Myocyte (in vitro differentiated cells): Measurements from ENCODE around the gene SFPQ. TPM values are rescaled to one million over a fixed set of nuclear protein-coding genes. Genes with fewer than 3 reads are reported as not detected.
"Not testable (repeated sequence)": the region's sequence is repeated elsewhere in the genome, so short reads cannot be mapped to it uniquely, and the experiment has no call there.

Experiments
- DNase-seq: peaks from one replicate; pipeline ENCODE4 v3.0.0-alpha.2; 2012; ENCODE audit warnings: low read depth
- polyA plus RNA-seq: library from polyadenylated mRNA; unstranded; fragments of >200 nt; gene quantifications from one replicate; pipeline ENCODE4 v1.2.1, GENCODE V29; 2012; ENCODE audit warnings: missing spikeins
- total RNA-seq: library from RNA; depleted of rRNA; stranded (reverse); fragments of >200 nt; gene quantifications from 2 replicates; pipeline ENCODE4 v1.2.3, GENCODE V29; 2014

The SFPQ gene
- 128 and 134 TPM in 2 replicates for total RNA-seq
- 117 TPM for polyA plus RNA-seq

- DNase-seq: peak; percentile 99
These were observed at the start of gene SFPQ for GRCh38 chr1:35192853-35193664. TSS of gene SFPQ (minus strand) at chr1:35193145. CDS start at chr1:35193049, 96 bp downstream.

- not testable (repeated sequence) for DNase-seq
These were observed 43.8 kb upstream of the SFPQ start for GRCh38 chr1:35236772-35237171.

GRCh38 chr1:35231287-35231686, 38.3 kb upstream of the SFPQ start:
- DNase-seq: no peak

- no peak for DNase-seq
These were observed 36.8 kb upstream of the SFPQ start for GRCh38 chr1:35229587-35230360.

- DNase-seq: no peak
These were observed 33.6 kb upstream of the SFPQ start for GRCh38 chr1:35226546-35226945.

GRCh38 chr1:35223084-35223630, 30.2 kb upstream of the SFPQ start:
- no peak for DNase-seq

GRCh38 chr1:35222322-35223083, 29.6 kb upstream of the SFPQ start:
- peak; percentile 35 for DNase-seq

- DNase-seq: no peak
These were observed 28.0 kb upstream of the SFPQ start for GRCh38 chr1:35220976-35221375.

GRCh38 chr1:35215346-35215745, 22.4 kb upstream of the SFPQ start:
- DNase-seq: no peak

GRCh38 chr1:35211120-35211414, 18.1 kb upstream of the SFPQ start:
- DNase-seq: no peak

- DNase-seq: no peak
These were observed 17.6 kb upstream of the SFPQ start for GRCh38 chr1:35210321-35211119.

GRCh38 chr1:35203295-35203694, 10.3 kb upstream of the SFPQ start:
- DNase-seq: no peak

- peak; percentile 89 for DNase-seq
These were observed 9.2 kb upstream of the SFPQ start for GRCh38 chr1:35202048-35202719.

GRCh38 chr1:35201631-35202030, 8.7 kb upstream of the SFPQ start:
- no peak for DNase-seq

GRCh38 chr1:35192056-35192852, 691 bp downstream of the SFPQ start:
- peak; percentile 85 for DNase-seq

- no peak for DNase-seq
These were observed 1.4 kb downstream of the SFPQ start for GRCh38 chr1:35191429-35192055.

GRCh38 chr1:35190784-35191183, 2.2 kb downstream of the SFPQ start:
- no peak for DNase-seq

GRCh38 chr1:35188578-35189392, 4.2 kb downstream of the SFPQ start:
- no peak for DNase-seq
